ENCODE results near the gene KLHL29.

- TF ChIP-seq EZH2 (IDR thresholded peaks at IDR 0.05) = no peak
- no peak for TF ChIP-seq POLR2A (IDR thresholded peaks at IDR 0.05; ENCODE audit: borderline replicate concordance, extremely low read depth, insufficient read depth, insufficient read length)
- TF ChIP-seq, protein P1, sequence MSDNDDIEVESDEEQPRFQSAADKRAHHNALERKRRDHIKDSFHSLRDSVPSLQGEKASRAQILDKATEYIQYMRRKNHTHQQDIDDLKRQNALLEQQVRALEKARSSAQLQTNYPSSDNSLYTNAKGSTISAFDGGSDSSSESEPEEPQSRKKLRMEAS (IDR thresholded peaks at IDR 0.05) = no peak
- TF ChIP-seq, protein P2, sequence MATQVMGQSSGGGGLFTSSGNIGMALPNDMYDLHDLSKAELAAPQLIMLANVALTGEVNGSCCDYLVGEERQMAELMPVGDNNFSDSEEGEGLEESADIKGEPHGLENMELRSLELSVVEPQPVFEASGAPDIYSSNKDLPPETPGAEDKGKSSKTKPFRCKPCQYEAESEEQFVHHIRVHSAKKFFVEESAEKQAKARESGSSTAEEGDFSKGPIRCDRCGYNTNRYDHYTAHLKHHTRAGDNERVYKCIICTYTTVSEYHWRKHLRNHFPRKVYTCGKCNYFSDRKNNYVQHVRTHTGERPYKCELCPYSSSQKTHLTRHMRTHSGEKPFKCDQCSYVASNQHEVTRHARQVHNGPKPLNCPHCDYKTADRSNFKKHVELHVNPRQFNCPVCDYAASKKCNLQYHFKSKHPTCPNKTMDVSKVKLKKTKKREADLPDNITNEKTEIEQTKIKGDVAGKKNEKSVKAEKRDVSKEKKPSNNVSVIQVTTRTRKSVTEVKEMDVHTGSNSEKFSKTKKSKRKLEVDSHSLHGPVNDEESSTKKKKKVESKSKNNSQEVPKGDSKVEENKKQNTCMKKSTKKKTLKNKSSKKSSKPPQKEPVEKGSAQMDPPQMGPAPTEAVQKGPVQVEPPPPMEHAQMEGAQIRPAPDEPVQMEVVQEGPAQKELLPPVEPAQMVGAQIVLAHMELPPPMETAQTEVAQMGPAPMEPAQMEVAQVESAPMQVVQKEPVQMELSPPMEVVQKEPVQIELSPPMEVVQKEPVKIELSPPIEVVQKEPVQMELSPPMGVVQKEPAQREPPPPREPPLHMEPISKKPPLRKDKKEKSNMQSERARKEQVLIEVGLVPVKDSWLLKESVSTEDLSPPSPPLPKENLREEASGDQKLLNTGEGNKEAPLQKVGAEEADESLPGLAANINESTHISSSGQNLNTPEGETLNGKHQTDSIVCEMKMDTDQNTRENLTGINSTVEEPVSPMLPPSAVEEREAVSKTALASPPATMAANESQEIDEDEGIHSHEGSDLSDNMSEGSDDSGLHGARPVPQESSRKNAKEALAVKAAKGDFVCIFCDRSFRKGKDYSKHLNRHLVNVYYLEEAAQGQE (IDR thresholded peaks at IDR 0.05; ENCODE audit: low read depth) = no peak
- no peak for TF ChIP-seq SP1 (IDR thresholded peaks at IDR 0.05; ENCODE audit: low read depth)
- TF ChIP-seq, protein P3, sequence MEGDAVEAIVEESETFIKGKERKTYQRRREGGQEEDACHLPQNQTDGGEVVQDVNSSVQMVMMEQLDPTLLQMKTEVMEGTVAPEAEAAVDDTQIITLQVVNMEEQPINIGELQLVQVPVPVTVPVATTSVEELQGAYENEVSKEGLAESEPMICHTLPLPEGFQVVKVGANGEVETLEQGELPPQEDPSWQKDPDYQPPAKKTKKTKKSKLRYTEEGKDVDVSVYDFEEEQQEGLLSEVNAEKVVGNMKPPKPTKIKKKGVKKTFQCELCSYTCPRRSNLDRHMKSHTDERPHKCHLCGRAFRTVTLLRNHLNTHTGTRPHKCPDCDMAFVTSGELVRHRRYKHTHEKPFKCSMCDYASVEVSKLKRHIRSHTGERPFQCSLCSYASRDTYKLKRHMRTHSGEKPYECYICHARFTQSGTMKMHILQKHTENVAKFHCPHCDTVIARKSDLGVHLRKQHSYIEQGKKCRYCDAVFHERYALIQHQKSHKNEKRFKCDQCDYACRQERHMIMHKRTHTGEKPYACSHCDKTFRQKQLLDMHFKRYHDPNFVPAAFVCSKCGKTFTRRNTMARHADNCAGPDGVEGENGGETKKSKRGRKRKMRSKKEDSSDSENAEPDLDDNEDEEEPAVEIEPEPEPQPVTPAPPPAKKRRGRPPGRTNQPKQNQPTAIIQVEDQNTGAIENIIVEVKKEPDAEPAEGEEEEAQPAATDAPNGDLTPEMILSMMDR (IDR thresholded peaks at IDR 0.05 in 2 of 3, conservative IDR thresholded peaks at IDR 0.05 in 1 of 3; ENCODE audit: borderline replicate concordance in 1 of 3, insufficient read depth in 1 of 3, low read depth in 2 of 3, low read length in 2 of 3) = no peak
- no peak for TF ChIP-seq POLR2AphosphoS5 (IDR thresholded peaks at IDR 0.05; ENCODE audit: low read depth, low read length)
- no peak for TF ChIP-seq CEBPB (IDR thresholded peaks at IDR 0.05; ENCODE audit: low read depth)
- TF ChIP-seq ZFX (IDR thresholded peaks at IDR 0.05) = no peak
These were observed 4.0 kb downstream of the KLHL29 start for GRCh38 chr2:23388756-23389514.
